WERI-Rb-1 (cell line): ENCODE results near the gene DNAAF1.

ENCODE experiments used
- DNase-seq: peaks from one replicate; pipeline ENCODE4 v3.0.0-alpha.2; 2020
- H3K27ac ChIP-seq: fragments of 250-450 bp; sonication (Bioruptor Pico); 2 replicates; pipeline ENCODE4 v1.5.1; 2020; ENCODE audit warnings: mild to moderate bottlenecking, moderate library complexity
- H3K27me3 ChIP-seq: fragments of 250-450 bp; sonication (Bioruptor Pico); 2 replicates; pipeline ENCODE4 v1.5.1; 2021; ENCODE audit warnings: mild to moderate bottlenecking, low read depth, moderate library complexity; ENCODE audit not compliant: insufficient read depth, severe bottlenecking
- H3K36me3 ChIP-seq: fragments of 250-450 bp; sonication (Bioruptor Pico); 2 replicates; pipeline ENCODE4 v1.5.1; 2020; ENCODE audit warnings: mild to moderate bottlenecking, moderate library complexity
- H3K4me3 ChIP-seq: 2 replicates; pipeline ENCODE4 v1.5.1; 2011; ENCODE audit warnings: low read depth, mild to moderate bottlenecking, control low read depth, low read length
- H3K9me3 ChIP-seq: fragments of 250-450 bp; sonication (Bioruptor Pico); 2 replicates; pipeline ENCODE4 v1.5.1; 2021; ENCODE audit warnings: mild to moderate bottlenecking, moderate library complexity; ENCODE audit not compliant: severe bottlenecking
- TF ChIP-seq, protein P1 (sequence below): IDR thresholded peaks from 2 replicates; pipeline ENCODE4 v1.5.1; 2011; ENCODE audit warnings: low read depth, mild to moderate bottlenecking, control low read depth, inconsistent platforms, low read length

Gene DNAAF1

DNA sequence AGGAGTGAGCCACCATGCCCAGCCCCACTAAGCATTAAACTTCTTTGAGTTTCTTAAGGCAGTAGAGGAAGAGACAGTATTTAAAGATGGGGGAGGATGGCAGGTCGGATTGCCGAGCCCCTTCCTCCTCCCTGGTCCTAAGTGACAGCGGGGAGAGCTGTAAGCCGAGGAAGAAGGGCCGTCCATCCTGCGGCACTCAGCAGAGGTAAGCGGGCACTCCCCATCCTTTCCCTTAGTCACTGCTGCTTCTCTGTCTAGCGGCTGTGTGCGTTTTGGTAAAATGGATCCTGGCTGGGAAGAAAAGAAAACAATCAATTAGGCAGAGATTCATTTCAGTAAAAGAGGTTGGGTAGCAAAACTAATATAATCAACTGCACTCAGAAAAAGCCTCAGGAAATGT is 13.9 kb downstream of the DNAAF1 start:
- Histone ChIP-seq H3K4me3 (no peak overlapping the region), H3K27ac (no peak overlapping the region), H3K9me3 (no peaks in the 10 kb centered on the region), H3K27me3 (no peaks in the 10 kb centered on the region), H3K36me3 (no peaks in the 10 kb centered on the region)
- TF ChIP-seq, protein P1, sequence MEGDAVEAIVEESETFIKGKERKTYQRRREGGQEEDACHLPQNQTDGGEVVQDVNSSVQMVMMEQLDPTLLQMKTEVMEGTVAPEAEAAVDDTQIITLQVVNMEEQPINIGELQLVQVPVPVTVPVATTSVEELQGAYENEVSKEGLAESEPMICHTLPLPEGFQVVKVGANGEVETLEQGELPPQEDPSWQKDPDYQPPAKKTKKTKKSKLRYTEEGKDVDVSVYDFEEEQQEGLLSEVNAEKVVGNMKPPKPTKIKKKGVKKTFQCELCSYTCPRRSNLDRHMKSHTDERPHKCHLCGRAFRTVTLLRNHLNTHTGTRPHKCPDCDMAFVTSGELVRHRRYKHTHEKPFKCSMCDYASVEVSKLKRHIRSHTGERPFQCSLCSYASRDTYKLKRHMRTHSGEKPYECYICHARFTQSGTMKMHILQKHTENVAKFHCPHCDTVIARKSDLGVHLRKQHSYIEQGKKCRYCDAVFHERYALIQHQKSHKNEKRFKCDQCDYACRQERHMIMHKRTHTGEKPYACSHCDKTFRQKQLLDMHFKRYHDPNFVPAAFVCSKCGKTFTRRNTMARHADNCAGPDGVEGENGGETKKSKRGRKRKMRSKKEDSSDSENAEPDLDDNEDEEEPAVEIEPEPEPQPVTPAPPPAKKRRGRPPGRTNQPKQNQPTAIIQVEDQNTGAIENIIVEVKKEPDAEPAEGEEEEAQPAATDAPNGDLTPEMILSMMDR: no peak
- DNase-seq: no peak

DNA sequence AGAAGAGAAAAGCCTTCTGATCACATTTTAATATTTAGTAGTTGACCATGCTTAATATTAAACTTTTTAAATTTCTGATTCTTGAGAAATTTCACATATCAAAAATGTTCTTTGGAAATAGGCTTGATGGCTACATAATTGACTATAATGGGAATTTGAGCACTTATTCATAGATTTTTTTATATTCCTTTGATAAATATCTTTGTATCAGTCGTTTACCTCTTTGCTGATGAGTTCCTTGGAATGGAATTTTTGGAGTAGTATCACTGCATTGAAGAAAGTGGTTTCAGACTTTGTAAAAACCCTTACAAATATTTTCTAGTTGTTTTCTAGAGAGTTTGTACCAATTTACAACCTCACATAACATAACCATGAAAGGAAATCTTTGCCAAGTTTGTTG is 14.7 kb downstream of the DNAAF1 start:
- TF ChIP-seq, protein P1: no peak
- no peak for DNase-seq
- Histone ChIP-seq H3K36me3 (no peaks in the 10 kb centered on the region), H3K9me3 (no peaks in the 10 kb centered on the region), H3K27ac (no peak overlapping the region), H3K27me3 (no peaks in the 10 kb centered on the region), H3K4me3 (no peak overlapping the region)

DNA sequence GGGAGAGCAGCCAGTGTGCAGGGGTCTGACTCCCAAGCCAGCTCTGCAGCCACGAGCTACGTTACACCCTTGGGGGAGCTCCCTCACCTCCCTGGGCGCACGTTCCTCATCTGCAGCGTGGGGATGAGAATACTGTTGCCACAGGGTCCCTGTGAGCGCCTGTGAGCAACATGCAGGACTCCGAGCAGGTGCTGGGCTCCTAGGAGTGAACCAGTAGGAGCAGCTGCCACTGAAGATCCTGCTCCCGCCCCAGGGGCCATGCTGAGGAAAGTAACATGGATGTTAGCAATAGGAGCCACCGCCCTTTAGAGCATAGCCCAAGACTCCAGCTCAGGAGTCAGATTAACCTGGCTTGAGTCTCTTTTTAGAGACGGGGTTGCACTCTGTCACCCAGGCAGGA is 15.9 kb downstream of the DNAAF1 start:
- Histone ChIP-seq H3K36me3 (no peaks in the 10 kb centered on the region), H3K27ac (no peak overlapping the region), H3K27me3 (no peaks in the 10 kb centered on the region), H3K9me3 (no peaks in the 10 kb centered on the region), H3K4me3 (no peak overlapping the region)
- TF ChIP-seq, protein P1: no peak
- DNase-seq: no peak

DNA sequence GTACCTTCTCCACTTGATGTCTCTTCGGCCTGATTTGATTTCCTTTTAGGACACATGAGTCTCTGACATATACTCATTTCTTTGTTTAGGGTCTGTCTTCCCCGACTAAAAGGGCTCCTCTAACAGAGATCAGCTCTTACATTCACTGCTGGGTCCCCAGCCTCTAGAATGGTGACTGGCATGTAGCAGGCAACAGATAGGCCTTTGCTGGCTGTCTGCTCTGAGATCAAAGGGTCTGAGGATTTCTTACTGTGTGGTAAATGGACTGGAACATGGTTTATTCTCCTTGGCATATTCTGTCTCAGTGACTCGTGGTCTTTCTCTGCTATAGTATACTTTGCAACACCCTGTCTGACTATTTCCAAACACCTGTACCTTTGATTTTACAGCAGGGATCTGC is 16.7 kb downstream of the DNAAF1 start:
- TF ChIP-seq, protein P1: no peak
- Histone ChIP-seq H3K9me3 (no peaks in the 10 kb centered on the region), H3K27ac (no peak overlapping the region), H3K27me3 (no peaks in the 10 kb centered on the region), H3K4me3 (no peak overlapping the region), H3K36me3 (no peaks in the 10 kb centered on the region)
- no peak for DNase-seq

DNA sequence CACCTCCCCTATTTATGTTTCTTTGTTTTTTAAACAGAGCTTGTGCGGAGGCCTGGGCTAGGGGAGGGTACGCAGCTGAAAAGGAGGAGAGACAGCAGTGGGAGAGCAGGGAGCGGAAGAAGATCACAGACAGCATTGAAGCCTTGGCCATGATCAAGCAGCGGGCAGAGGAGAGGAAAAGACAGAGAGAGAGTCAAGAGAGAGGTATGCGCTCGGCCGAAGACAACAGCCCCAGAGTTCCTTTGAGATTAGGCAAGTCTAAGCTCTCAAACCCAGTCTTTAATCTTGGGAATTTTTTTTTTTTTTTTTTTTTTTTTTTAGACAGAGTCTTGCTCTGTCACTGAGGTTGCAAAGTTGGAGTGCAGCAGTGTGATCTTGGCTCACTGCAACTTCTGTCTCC is 20.6 kb downstream of the DNAAF1 start:
- no peak overlapping the region for H3K4me3 ChIP-seq
- no peaks in the 10 kb centered on the region for H3K36me3 ChIP-seq
- TF ChIP-seq, protein P1: no peak
- no peak for DNase-seq
- no peak overlapping the region for H3K27ac ChIP-seq
- H3K9me3 ChIP-seq: no peaks in the 10 kb centered on the region
- H3K27me3 ChIP-seq: no peaks in the 10 kb centered on the region

DNA sequence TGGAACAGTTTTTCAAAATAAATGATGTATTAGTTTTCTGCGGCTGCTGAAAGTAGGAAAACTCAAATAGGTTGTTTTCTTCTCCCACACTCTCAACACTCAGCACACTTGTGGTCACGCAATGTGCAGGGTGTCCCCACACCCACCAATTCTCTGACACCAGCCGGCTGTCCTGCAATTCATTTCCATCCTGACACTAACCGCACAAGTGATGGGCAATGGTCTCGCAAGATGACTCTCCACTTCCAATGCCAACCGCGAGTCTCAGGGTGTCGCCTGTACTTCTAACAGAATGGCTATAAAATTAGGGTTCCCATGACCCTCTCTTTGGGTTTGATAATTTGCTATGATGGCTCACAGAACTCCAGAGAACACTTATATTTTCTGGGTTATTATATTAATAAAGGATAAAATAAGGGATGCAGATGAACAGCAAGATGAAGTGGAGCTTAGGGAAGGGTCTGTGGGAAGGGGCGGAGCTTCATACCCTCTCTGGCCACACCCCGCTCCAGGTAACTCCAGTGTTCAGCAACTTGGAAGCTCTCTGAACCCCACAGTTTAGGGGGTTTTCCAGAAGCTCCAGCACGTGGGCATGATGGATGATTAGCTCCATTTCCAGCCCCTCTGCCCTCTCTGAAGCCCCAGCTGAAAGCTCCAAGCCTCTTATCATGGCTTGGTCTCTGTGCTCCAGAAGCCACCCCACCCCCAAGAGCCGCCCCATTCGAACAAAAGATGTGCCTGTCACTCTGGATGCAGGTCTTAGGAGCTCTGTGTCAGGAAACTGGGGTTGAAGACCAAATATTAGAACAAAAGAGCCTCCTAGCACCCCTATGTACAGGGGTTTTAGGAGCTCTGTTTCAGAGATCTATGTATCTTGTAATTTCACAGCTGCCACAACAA is 21.9 kb downstream of the DNAAF1 start:
- DNase-seq: no peak

More for the DNA sequence above, 21.9 kb downstream of the DNAAF1 start:
- TF ChIP-seq, protein P1: no peak
- no peaks in the 10 kb centered on the region for H3K9me3 ChIP-seq
- H3K36me3 ChIP-seq: no peaks in the 10 kb centered on the region
- no peak overlapping the region for H3K4me3 ChIP-seq
- H3K27ac ChIP-seq: no peak overlapping the region
- no peaks in the 10 kb centered on the region for H3K27me3 ChIP-seq
